HepG2 (cell line): ENCODE measurements around the gene CDX1. TPM values are rescaled to one million over a fixed set of nuclear protein-coding genes. Genes with fewer than 3 reads are reported as not detected.

Experiments used
- ATAC-seq: fragments of 200-7000 bp; cut with Tn5 transposase; 3 replicates; pipeline ENCODE4 v1.9.1; 2020; ENCODE audit warnings: mild to moderate bottlenecking, moderate library complexity
- BruUV-seq: library from RNA; stranded (reverse); fragments of 400-500 nt; replicated peaks from 2 replicates; lab custom pipeline; 2021; lab: Mats Ljungman, UMichigan
- CTCF ChIA-PET: fragments of 300-600 bp; formaldehyde crosslinking; extraction: SDS; loops from one replicate; lab custom pipeline; 2021; ENCODE audit warnings: low total read pairs, inconsistent platforms, low intra/inter-chr PET ratio; lab: Yijun Ruan, JAX
- POLR2A ChIA-PET: fragments of 350-600 bp; sonication (Branson Sonifier 250); formaldehyde crosslinking; loops from one replicate; lab custom pipeline; 2020; ENCODE audit warnings: antibody characterized with exemption, inconsistent platforms; lab: Yijun Ruan, JAX
- DNase-seq: peaks from one replicate; pipeline ENCODE4 v3.0.0-alpha.2; 2015; ENCODE audit warnings: low spot score
- FAIRE-seq: peaks from 3 replicates; lab custom pipeline; 2011; peaks lifted over from hg19 to GRCh38; lab: Jason Lieb, UNC
- H2AFZ ChIP-seq: one replicate; pipeline ENCODE4 v1.6.1; 2011; ENCODE audit warnings: low read length, inconsistent platforms
- H3K27ac ChIP-seq: fragments of 300-600 bp; 3 replicates; pipeline ENCODE4 v1.8.0; 2011; ENCODE audit warnings: mixed run types, mild to moderate bottlenecking, mixed read lengths, low read length, inconsistent platforms; ENCODE audit not compliant: insufficient read depth; ENCODE audit errors: extremely low read length
- H3K27me3 ChIP-seq, 2 experiments: fragments of 200-600 bp in 1 of 2; 2 replicates in 1 of 2; 3 replicates in 1 of 2; pipeline versions ENCODE4 v1.6.0 to v1.8.0; 2011; ENCODE audit warnings: low read length in 2 of 2, mild to moderate bottlenecking in 2 of 2, moderate library complexity in 2 of 2, inconsistent platforms in 1 of 2; ENCODE audit not compliant: insufficient read depth in 2 of 2, control insufficient read depth in 1 of 2
- H3K36me3 ChIP-seq, 2 experiments: fragments of 200-600 bp in 1 of 2; replicated peaks in 1 of 2; 2 replicates in 1 of 2; 3 replicates in 1 of 2; pipeline versions ENCODE4 v1.5.1 to v1.8.0; 2011; ENCODE audit warnings: low read length in 2 of 2, inconsistent platforms in 1 of 2; ENCODE audit not compliant: insufficient read depth in 2 of 2, control insufficient read depth in 1 of 2
- H3K4me1 ChIP-seq: 2 replicates; pipeline ENCODE4 v1.5.1; 2012; ENCODE audit warnings: low read length, inconsistent platforms; ENCODE audit not compliant: insufficient read depth
- H3K4me2 ChIP-seq: 2 replicates; pipeline ENCODE4 v1.6.0; 2011; ENCODE audit warnings: low read depth, low read length, inconsistent platforms
- H3K4me3 ChIP-seq, 3 experiments: fragments of 200-600 bp in 1 of 3; sonication (generic), shearing (Covaris generic) in 1 of 3; replicated peaks in 1 of 3; 2 replicates each; pipeline ENCODE4 v1.5.1; 2011 to 2016; ENCODE audit warnings: low read length in 3 of 3, inconsistent platforms in 2 of 3, low read depth in 2 of 3, mild to moderate bottlenecking in 2 of 3, control low read depth in 1 of 3, mixed read lengths in 1 of 3; ENCODE audit not compliant: insufficient read depth in 1 of 3
- H3K79me2 ChIP-seq: one replicate; pipeline ENCODE4 v1.6.1; 2011; ENCODE audit warnings: low read length, inconsistent platforms; ENCODE audit not compliant: insufficient read depth
- H3K9ac ChIP-seq: 2 replicates; pipeline ENCODE4 v1.6.0; 2011; ENCODE audit warnings: mild to moderate bottlenecking, low read depth, low read length, inconsistent platforms; ENCODE audit not compliant: insufficient read depth
- H3K9me3 ChIP-seq: 2 replicates; pipeline ENCODE4 v1.5.1; 2012; ENCODE audit warnings: mild to moderate bottlenecking, low read length
- H4K20me1 ChIP-seq: 2 replicates; pipeline ENCODE4 v1.6.0; 2011; ENCODE audit warnings: inconsistent platforms, mild to moderate bottlenecking, low read length, moderate library complexity; ENCODE audit not compliant: insufficient read depth
- ADNP ChIP-seq: sonication (generic); formaldehyde crosslinking; IDR thresholded peaks from 2 replicates; pipeline ENCODE4 v1.4.0; 2020; ENCODE audit warnings: missing genetic modification reagents
- ARID4A ChIP-seq: sonication (generic); formaldehyde crosslinking; IDR thresholded peaks from 2 replicates; pipeline ENCODE4 v1.5.0; 2020; ENCODE audit warnings: mild to moderate bottlenecking, missing genetic modification reagents, borderline replicate concordance
- HDAC2 ChIP-seq: sonication (generic); formaldehyde crosslinking; IDR thresholded peaks from 2 replicates; pipeline ENCODE4 v1.4.0; 2020; ENCODE audit warnings: missing genetic modification reagents
- MAZ ChIP-seq, 2 experiments: sonication (generic) in 1 of 2; formaldehyde crosslinking in 1 of 2; IDR thresholded peaks; 2 replicates each; pipeline versions ENCODE4 v1.5.0 to v1.6.1; 2012 to 2020; ENCODE audit warnings: low read depth in 2 of 2, mild to moderate bottlenecking in 2 of 2, borderline replicate concordance in 1 of 2, improper control_type of control experiment in 1 of 2, low read length in 1 of 2, missing genetic modification reagents in 1 of 2, moderate library complexity in 1 of 2
- TERF1 ChIP-seq: sonication (generic); formaldehyde crosslinking; IDR thresholded peaks from 2 replicates; pipeline ENCODE4 v1.8.0; 2022; ENCODE audit warnings: mild to moderate bottlenecking, missing genetic modification reagents, moderate library complexity
- ZNF281 ChIP-seq: sonication (generic); formaldehyde crosslinking; IDR thresholded peaks from 2 replicates; pipeline ENCODE4 v1.4.0; 2020; ENCODE audit warnings: missing genetic modification reagents, borderline replicate concordance
- ZNF296 ChIP-seq: sonication (generic); formaldehyde crosslinking; conservative IDR thresholded peaks from 2 replicates; pipeline ENCODE4 v1.5.0; 2020; ENCODE audit warnings: mild to moderate bottlenecking, missing genetic modification reagents
- ZNF704 ChIP-seq: sonication (generic); formaldehyde crosslinking; IDR thresholded peaks from 2 replicates; pipeline ENCODE4 v1.8.1; 2023; ENCODE audit warnings: mild to moderate bottlenecking, inconsistent platforms, moderate library complexity, missing genetic modification reagents, borderline replicate concordance
- ZNF781 ChIP-seq: sonication (generic); formaldehyde crosslinking; IDR thresholded peaks from 2 replicates; pipeline ENCODE4 v1.5.1; 2020; ENCODE audit warnings: borderline replicate concordance, mild to moderate bottlenecking, missing genetic modification reagents; ENCODE audit errors: not compliant biosample characterization
- WGBS: methylation state at CpG from one replicate; pipeline ENCODE4 v1.1.6; 2017; ENCODE audit warnings: low lambda C conversion rate; 5-methylcytosine and 5-hydroxymethylcytosine counted together
- in situ Hi-C: cut with HindIII; loops from 2 replicates; pipeline ENCODE4 v1.10.0; 2017; ENCODE audit warnings: low pct_unique_long_range_greater_than_20kb; ENCODE audit not compliant: extremely low pct_ligation_motif_present
- intact Hi-C: fragments of 100-400 bp; cut with micrococcal nuclease; formaldehyde crosslinking; loops from one replicate; pipeline ENCODE4 v1.10.0; 2022; ENCODE audit not compliant: unreplicated experiment
- polyA plus RNA-seq, 8 experiments: library from polyadenylated mRNA; depleted of rRNA in 3 of 8; stranded (reverse) in 7 of 8; unstranded in 1 of 8; fragments of >200 nt; fragmentation: Illumina TruSeq in 4 of 8; extraction: Trizol in 4 of 8; gene quantifications; 2 replicates each; pipeline versions ENCODE4 v1.2.1 to v1.2.3, GENCODE V29; 2011 to 2016; ENCODE audit warnings: low read depth in 4 of 8, missing spikeins in 1 of 8, mixed read lengths in 1 of 8; ENCODE audit not compliant: insufficient read depth in 1 of 8
- total RNA-seq, 5 experiments: library from RNA; depleted of rRNA; stranded (reverse); fragments of >200 nt; fragmentation: Illumina TruSeq; extraction: Trizol; gene quantifications; 2 replicates each; pipeline ENCODE4 v1.2.3, GENCODE V29; 2016; ENCODE audit warnings: low read depth in 1 of 5

The CDX1 gene
- total and polyA plus RNA-seq, 2 of the 13 experiments (the other 11 are each of a cell fraction or from before 2014, with no cell fraction given) = not detected

GRCh38 chr5:150129813-150130492, 36.6 kb upstream of the CDX1 start:
- Histone ChIP-seq H3K4me2 (peak overlapping the region; percentile 20), H3K4me3 (no peak overlapping the region)
- ATAC-seq = peak; percentile 88
- TF ChIP-seq ZNF781 (no peak), TERF1 (CRISPR knock-in tag) (no peak), ARID4A (peak; percentile 26; the same call in 1 of the 2 replicates), ZNF704 (peak; percentile 56; the same call in 1 of the 2 replicates), ZNF296 (CRISPR knock-in tag) (no peak), HDAC2 (CRISPR knock-in tag) (0 out of 2 replicates have a peak, but pooled peaks have one; percentile 41), ZNF281 (peak; percentile 41; the same call in 1 of the 2 replicates), MAZ (IDR thresholded peaks at IDR 0.05; ENCODE audit: borderline replicate concordance, low read depth, low read length) (no peak; the same call in 1 of the 2 replicates), MAZ (CRISPR knock-in tag; IDR thresholded peaks at IDR 0.05; ENCODE audit: low read depth) (no peak), ADNP (CRISPR knock-in tag) (no peak)

More at GRCh38 chr5:150129813-150130492, 36.6 kb upstream of the CDX1 start:
- DNase-seq (peak; percentile 67), FAIRE-seq (peak; percentile 90)
- POLR2A ChIA-PET = no interaction called here
- 51% methylated on average over 14 of the region's 25 CpGs for WGBS
- no peaks in the 10 kb centered on the region for H4K20me1 ChIP-seq
- BruUV-seq = no TSS peak
- in situ Hi-C loops = loop anchor here (5.0 kb wide), 2 partner anchors 47 to 87 kb away; no protein-coding TSS in a partner anchor
- H3K9me3 ChIP-seq = no peaks in the 10 kb centered on the region
- H3K36me3 ChIP-seq = no peaks in the 10 kb centered on the region; a peak in 1 of 5 replicates
- H3K4me1 ChIP-seq = peaks cover 43% of the 10 kb centered on the region
- no peak overlapping the region for H2AFZ ChIP-seq
- no peaks in the 10 kb centered on the region for H3K79me2 ChIP-seq
- CTCF ChIA-PET = interaction anchor here (0.7 to 4.2 kb wide), 6 partner anchors 31 to 220 kb away, joined by 4 to 62 read pairs (median 15); no protein-coding TSS in a partner anchor
- H3K27me3 ChIP-seq = no peaks in the 10 kb centered on the region
- intact Hi-C loops = loop anchor here (1.0 to 10.0 kb wide), 4 partner anchors 31 to 295 kb away; no protein-coding TSS in a partner anchor
- H3K27ac ChIP-seq = no peak overlapping the region
- H3K9ac ChIP-seq = no peak overlapping the region
